GM19467 (cell line): ENCODE measurements around the gene UQCRQ.

ENCODE experiments used
- ATAC-seq: cut with Tn5 transposase; IDR thresholded peaks from one replicate; pipeline ENCODE4 v1.9.1; 2021; ENCODE audit warnings: mild to moderate bottlenecking, moderate library complexity; ENCODE audit not compliant: unreplicated experiment

Gene UQCRQ

GRCh38 chr5:132901730-132902129, 35.3 kb downstream of the UQCRQ start:
- no peak for ATAC-seq

DNA sequence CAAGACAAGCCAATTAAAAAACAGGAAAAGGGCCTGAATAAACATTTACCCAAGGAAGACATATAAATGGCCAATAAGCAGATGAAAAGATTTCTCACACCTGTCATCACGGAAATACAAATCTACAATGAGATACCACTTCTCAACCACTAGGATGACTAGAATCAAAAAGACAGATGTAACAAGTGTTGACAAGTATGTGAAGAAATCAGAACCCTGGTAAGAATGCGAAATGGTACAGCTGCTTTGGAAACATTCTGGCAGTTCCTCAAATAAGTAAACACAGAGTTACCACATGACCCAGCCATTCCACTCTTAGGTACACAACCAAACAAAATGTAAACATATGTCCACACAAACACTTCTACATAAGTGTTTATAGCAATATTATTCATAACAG, 39.5 kb downstream of the UQCRQ start:
- ATAC-seq: no peak

GRCh38 chr5:132907161-132907560, 40.7 kb downstream of the UQCRQ start:
- ATAC-seq: no peak

GRCh38 chr5:132909702-132910101, 43.3 kb downstream of the UQCRQ start:
- no peak for ATAC-seq

- no peak for ATAC-seq
Measured at GRCh38 chr5:132915681-132916080, 49.2 kb downstream of the UQCRQ start.

GRCh38 chr5:132916086-132916485, 49.6 kb downstream of the UQCRQ start:
- ATAC-seq: no peak
